HepG2 (cell line): ENCODE data around the gene FBLL1. TPM values are rescaled to one million over a fixed set of nuclear protein-coding genes. Genes with fewer than 3 reads are reported as not detected.
A peak's percentile ranks its signal among the peaks of the same experiment; 100 is the strongest.

Experiments
- ARNTL ChIP-seq: sonication (generic); formaldehyde crosslinking; IDR thresholded peaks from 2 replicates; pipeline ENCODE4 v1.4.0; 2020; ENCODE audit warnings: mild to moderate bottlenecking, missing genetic modification reagents
- CCAR2 ChIP-seq: fragments of 200-400 bp; formaldehyde crosslinking; optimal IDR thresholded peaks from 2 replicates; pipeline ENCODE3; 2018; ENCODE audit warnings: low read depth, mild to moderate bottlenecking, low read length, moderate library complexity
- ERF ChIP-seq: IDR thresholded peaks from 2 replicates; pipeline ENCODE4 v1.6.1; 2018; ENCODE audit warnings: missing biosample characterization, missing genetic modification reagents
- ISL2 ChIP-seq: sonication (generic); formaldehyde crosslinking; IDR thresholded peaks from 2 replicates; pipeline ENCODE4 v1.5.0; 2020; ENCODE audit warnings: missing genetic modification reagents
- ISX ChIP-seq: sonication (generic); formaldehyde crosslinking; conservative IDR thresholded peaks from 2 replicates; pipeline ENCODE4 v1.5.0; 2020; ENCODE audit warnings: missing genetic modification reagents
- MIXL1 ChIP-seq: IDR thresholded peaks from 2 replicates; pipeline ENCODE4 v1.6.1; 2016
- NFE2L1 ChIP-seq: sonication (generic); formaldehyde crosslinking; IDR thresholded peaks from 2 replicates; pipeline ENCODE4 v1.4.0; 2020; ENCODE audit warnings: missing genetic modification reagents, mild to moderate bottlenecking, borderline replicate concordance
- RFXAP ChIP-seq: sonication (generic); formaldehyde crosslinking; IDR thresholded peaks from 2 replicates; pipeline ENCODE4 v1.4.0; 2020; ENCODE audit warnings: missing genetic modification reagents, borderline replicate concordance
- ZMAT3 ChIP-seq: sonication (generic); formaldehyde crosslinking; conservative IDR thresholded peaks from 2 replicates; pipeline ENCODE4 v1.7.0; 2021; ENCODE audit warnings: missing genetic modification reagents
- ZNF33A ChIP-seq: sonication (generic); formaldehyde crosslinking; IDR thresholded peaks from 2 replicates; pipeline ENCODE4 v1.5.1; 2020; ENCODE audit warnings: missing genetic modification reagents, mild to moderate bottlenecking, moderate library complexity, borderline replicate concordance
- ZNF629 ChIP-seq: sonication (generic); formaldehyde crosslinking; conservative IDR thresholded peaks from 2 replicates; pipeline ENCODE4 v1.5.0; 2020; ENCODE audit warnings: missing genetic modification reagents
- ZNF776 ChIP-seq: sonication (generic); formaldehyde crosslinking; IDR thresholded peaks from 2 replicates; pipeline ENCODE4 v1.4.0; 2020; ENCODE audit warnings: mild to moderate bottlenecking, missing genetic modification reagents
- polyA plus RNA-seq, 8 experiments: library from polyadenylated mRNA; depleted of rRNA in 3 of 8; stranded (reverse) in 7 of 8; unstranded in 1 of 8; fragments of >200 nt; fragmentation: Illumina TruSeq in 4 of 8; extraction: Trizol in 4 of 8; gene quantifications; 2 replicates each; pipeline versions ENCODE4 v1.2.1 to v1.2.3, GENCODE V29; 2011 to 2016; ENCODE audit warnings: low read depth in 4 of 8, missing spikeins in 1 of 8, mixed read lengths in 1 of 8; ENCODE audit not compliant: insufficient read depth in 1 of 8
- total RNA-seq, 5 experiments: library from RNA; depleted of rRNA; stranded (reverse); fragments of >200 nt; fragmentation: Illumina TruSeq; extraction: Trizol; gene quantifications; 2 replicates each; pipeline ENCODE4 v1.2.3, GENCODE V29; 2016; ENCODE audit warnings: low read depth in 1 of 5
- TF ChIP-seq, protein P1 (sequence below): sonication (generic); formaldehyde crosslinking; IDR thresholded peaks from 2 replicates; pipeline ENCODE4 v1.4.0; 2020; ENCODE audit warnings: mild to moderate bottlenecking, low read depth, missing genetic modification reagents
- TF ChIP-seq, protein P2 (sequence below): sonication (generic); formaldehyde crosslinking; IDR thresholded peaks from 2 replicates; pipeline ENCODE4 v1.9.0; 2021; ENCODE audit warnings: missing genetic modification reagents, borderline replicate concordance
- TF ChIP-seq, protein P3 (sequence below): sonication (generic); formaldehyde crosslinking; IDR thresholded peaks from 2 replicates; pipeline ENCODE4 v1.5.0; 2020; ENCODE audit warnings: missing genetic modification reagents, mild to moderate bottlenecking, borderline replicate concordance
- TF ChIP-seq, protein P4 (sequence below): sonication (generic); formaldehyde crosslinking; IDR thresholded peaks from 2 replicates; pipeline ENCODE4 v1.4.0; 2020; ENCODE audit warnings: low read depth, mild to moderate bottlenecking, missing genetic modification reagents
- TF ChIP-seq, protein P5 (sequence below): fragments of 450-650 bp; IDR thresholded peaks from 2 replicates; pipeline ENCODE4 v1.6.1; 2017; ENCODE audit warnings: mild to moderate bottlenecking
- TF ChIP-seq, protein P6 (sequence below): IDR thresholded peaks from 2 replicates; pipeline ENCODE4 v1.6.1; 2016; ENCODE audit warnings: low read depth, control low read depth

FBLL1 gene
- total and polyA plus RNA-seq, 2 of the 13 experiments (the other 11 are each of a cell fraction or from before 2014, with no cell fraction given), result 0.17 to 0.18 TPM

DNA sequence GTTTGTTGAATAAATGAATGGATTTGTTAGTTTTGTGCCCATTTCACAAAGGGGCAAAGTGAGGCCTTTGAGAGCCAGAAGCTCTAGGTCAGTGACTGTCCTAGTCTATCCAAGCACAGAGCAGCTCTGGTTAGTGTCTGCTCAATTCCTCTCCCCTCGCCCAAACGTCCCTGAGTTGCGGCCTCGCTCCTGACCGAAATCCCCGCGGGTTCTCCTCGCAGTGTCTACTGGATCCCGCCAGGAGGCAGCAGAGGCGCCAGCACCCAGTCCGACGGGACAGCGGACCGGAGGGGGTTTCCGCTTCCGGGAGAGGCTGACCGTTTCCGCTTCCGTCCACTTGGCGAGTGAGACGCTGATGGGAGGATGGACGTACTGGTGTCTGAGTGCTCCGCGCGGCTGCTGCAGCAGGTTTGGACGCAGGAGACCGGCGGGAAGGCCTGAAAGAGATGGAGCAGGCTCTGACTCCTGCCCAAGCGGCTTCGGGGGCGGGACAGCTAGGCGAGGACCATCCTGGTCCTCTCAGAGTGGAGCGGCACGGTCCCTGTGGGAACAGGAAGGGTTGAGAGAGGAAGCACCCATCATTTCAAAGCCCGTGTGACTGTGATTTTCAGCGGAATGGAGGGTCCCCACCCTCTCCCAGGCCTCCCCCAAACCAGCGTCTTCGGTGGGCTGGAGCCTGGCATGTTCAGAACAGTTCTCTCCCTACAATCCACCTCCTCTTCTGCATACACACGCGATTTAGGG lies 42.8 kb upstream of the FBLL1 start, which contains the start of gene RARS1 (continued):
- TF ChIP-seq, protein P1, sequence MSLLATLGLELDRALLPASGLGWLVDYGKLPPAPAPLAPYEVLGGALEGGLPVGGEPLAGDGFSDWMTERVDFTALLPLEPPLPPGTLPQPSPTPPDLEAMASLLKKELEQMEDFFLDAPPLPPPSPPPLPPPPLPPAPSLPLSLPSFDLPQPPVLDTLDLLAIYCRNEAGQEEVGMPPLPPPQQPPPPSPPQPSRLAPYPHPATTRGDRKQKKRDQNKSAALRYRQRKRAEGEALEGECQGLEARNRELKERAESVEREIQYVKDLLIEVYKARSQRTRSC (CRISPR knock-in tag), result no peak
- TF ChIP-seq ZNF33A (CRISPR knock-in tag) (no peak), ARNTL (CRISPR knock-in tag) (no peak), ISX (CRISPR knock-in tag) (no peak), ISL2 (CRISPR knock-in tag) (peak; percentile 82), ZMAT3 (CRISPR knock-in tag) (peak; percentile 78; the same call in 1 of the 2 replicates), ZNF629 (peak; percentile 94), ZNF776 (CRISPR knock-in tag) (no peak), RFXAP (no peak), MIXL1 (CRISPR knock-in tag) (peak; percentile 54; the same call in 1 of the 2 replicates), ERF (CRISPR knock-in tag) (peak; percentile 97), CCAR2 (no peak), NFE2L1 (no peak)
- TF ChIP-seq, protein P2, sequence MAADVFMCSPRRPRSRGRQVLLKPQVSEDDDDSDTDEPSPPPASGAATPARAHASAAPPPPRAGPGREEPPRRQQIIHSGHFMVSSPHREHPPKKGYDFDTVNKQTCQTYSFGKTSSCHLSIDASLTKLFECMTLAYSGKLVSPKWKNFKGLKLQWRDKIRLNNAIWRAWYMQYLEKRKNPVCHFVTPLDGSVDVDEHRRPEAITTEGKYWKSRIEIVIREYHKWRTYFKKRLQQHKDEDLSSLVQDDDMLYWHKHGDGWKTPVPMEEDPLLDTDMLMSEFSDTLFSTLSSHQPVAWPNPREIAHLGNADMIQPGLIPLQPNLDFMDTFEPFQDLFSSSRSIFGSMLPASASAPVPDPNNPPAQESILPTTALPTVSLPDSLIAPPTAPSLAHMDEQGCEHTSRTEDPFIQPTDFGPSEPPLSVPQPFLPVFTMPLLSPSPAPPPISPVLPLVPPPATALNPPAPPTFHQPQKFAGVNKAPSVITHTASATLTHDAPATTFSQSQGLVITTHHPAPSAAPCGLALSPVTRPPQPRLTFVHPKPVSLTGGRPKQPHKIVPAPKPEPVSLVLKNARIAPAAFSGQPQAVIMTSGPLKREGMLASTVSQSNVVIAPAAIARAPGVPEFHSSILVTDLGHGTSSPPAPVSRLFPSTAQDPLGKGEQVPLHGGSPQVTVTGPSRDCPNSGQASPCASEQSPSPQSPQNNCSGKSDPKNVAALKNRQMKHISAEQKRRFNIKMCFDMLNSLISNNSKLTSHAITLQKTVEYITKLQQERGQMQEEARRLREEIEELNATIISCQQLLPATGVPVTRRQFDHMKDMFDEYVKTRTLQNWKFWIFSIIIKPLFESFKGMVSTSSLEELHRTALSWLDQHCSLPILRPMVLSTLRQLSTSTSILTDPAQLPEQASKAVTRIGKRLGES (CRISPR knock-in tag), result no peak
- TF ChIP-seq, protein P3, sequence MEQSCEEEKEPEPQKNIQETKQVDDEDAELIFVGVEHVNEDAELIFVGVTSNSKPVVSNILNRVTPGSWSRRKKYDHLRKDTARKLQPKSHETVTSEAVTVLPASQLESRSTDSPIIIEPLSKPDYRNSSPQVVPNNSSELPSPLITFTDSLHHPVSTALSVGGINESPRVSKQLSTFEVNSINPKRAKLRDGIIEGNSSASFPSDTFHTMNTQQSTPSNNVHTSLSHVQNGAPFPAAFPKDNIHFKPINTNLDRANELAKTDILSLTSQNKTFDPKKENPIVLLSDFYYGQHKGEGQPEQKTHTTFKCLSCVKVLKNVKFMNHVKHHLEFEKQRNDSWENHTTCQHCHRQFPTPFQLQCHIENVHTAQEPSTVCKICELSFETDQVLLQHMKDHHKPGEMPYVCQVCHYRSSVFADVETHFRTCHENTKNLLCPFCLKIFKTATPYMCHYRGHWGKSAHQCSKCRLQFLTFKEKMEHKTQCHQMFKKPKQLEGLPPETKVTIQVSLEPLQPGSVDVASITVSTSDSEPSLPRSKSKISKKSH (CRISPR knock-in tag), result peak; percentile 86; the same call in 1 of the 2 replicates
- TF ChIP-seq, protein P4, sequence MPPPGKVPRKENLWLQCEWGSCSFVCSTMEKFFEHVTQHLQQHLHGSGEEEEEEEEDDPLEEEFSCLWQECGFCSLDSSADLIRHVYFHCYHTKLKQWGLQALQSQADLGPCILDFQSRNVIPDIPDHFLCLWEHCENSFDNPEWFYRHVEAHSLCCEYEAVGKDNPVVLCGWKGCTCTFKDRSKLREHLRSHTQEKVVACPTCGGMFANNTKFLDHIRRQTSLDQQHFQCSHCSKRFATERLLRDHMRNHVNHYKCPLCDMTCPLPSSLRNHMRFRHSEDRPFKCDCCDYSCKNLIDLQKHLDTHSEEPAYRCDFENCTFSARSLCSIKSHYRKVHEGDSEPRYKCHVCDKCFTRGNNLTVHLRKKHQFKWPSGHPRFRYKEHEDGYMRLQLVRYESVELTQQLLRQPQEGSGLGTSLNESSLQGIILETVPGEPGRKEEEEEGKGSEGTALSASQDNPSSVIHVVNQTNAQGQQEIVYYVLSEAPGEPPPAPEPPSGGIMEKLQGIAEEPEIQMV (CRISPR knock-in tag), result peak; percentile 98
- TF ChIP-seq, protein P5, sequence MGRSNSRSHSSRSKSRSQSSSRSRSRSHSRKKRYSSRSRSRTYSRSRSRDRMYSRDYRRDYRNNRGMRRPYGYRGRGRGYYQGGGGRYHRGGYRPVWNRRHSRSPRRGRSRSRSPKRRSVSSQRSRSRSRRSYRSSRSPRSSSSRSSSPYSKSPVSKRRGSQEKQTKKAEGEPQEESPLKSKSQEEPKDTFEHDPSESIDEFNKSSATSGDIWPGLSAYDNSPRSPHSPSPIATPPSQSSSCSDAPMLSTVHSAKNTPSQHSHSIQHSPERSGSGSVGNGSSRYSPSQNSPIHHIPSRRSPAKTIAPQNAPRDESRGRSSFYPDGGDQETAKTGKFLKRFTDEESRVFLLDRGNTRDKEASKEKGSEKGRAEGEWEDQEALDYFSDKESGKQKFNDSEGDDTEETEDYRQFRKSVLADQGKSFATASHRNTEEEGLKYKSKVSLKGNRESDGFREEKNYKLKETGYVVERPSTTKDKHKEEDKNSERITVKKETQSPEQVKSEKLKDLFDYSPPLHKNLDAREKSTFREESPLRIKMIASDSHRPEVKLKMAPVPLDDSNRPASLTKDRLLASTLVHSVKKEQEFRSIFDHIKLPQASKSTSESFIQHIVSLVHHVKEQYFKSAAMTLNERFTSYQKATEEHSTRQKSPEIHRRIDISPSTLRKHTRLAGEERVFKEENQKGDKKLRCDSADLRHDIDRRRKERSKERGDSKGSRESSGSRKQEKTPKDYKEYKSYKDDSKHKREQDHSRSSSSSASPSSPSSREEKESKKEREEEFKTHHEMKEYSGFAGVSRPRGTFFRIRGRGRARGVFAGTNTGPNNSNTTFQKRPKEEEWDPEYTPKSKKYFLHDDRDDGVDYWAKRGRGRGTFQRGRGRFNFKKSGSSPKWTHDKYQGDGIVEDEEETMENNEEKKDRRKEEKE, result no peak
- TF ChIP-seq, protein P6, sequence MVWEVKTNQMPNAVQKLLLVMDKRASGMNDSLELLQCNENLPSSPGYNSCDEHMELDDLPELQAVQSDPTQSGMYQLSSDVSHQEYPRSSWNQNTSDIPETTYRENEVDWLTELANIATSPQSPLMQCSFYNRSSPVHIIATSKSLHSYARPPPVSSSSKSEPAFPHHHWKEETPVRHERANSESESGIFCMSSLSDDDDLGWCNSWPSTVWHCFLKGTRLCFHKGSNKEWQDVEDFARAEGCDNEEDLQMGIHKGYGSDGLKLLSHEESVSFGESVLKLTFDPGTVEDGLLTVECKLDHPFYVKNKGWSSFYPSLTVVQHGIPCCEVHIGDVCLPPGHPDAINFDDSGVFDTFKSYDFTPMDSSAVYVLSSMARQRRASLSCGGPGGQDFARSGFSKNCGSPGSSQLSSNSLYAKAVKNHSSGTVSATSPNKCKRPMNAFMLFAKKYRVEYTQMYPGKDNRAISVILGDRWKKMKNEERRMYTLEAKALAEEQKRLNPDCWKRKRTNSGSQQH (CRISPR knock-in tag), result peak; percentile 92; the same call in 1 of the 2 replicates
